ENCODE results near the gene WWC2.

GRCh38 chr4:183213996-183214395 lies 114.9 kb downstream of the WWC2 start:
- no peak for TF ChIP-seq CTCF (IDR thresholded peaks at IDR 0.05)
- TF ChIP-seq EZH2 (IDR thresholded peaks at IDR 0.05): no peak
- TF ChIP-seq EZH2phosphoT487 (IDR thresholded peaks at IDR 0.05): no peak
